ENCODE results near the gene NSUN6.

Gene NSUN6

DNA sequence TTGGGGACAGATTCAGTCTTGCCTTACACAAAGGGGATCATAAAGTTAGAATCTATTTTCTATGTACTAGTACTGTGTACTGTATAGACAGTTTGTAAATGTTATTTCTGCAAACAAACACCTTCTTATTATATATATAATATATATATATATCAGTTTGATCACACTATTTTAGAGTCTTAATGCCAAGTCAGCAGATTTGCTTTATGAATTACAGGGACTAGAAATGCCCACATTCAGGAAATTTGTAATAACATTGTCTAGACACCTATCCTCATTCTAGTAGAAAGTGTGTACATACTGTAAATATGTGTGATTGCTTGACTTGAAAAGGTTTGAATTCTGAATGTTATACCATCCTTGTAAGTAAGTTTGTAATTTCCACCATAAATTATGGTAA, 111.2 kb downstream of the NSUN6 start:
- H3K27ac Mint-ChIP-seq: no peak overlapping the region
- H3K4me1 Mint-ChIP-seq (ENCODE audit: low read depth): no peaks in the 10 kb centered on the region
- H3K27me3 Mint-ChIP-seq (ENCODE audit: low read depth): no peaks in the 10 kb centered on the region
- H3K9me3 Mint-ChIP-seq: no peaks in the 10 kb centered on the region
- no peak overlapping the region for H3K4me3 Mint-ChIP-seq
- H3K36me3 Mint-ChIP-seq (ENCODE audit: low read depth): peaks cover 22% of the 10 kb centered on the region

DNA sequence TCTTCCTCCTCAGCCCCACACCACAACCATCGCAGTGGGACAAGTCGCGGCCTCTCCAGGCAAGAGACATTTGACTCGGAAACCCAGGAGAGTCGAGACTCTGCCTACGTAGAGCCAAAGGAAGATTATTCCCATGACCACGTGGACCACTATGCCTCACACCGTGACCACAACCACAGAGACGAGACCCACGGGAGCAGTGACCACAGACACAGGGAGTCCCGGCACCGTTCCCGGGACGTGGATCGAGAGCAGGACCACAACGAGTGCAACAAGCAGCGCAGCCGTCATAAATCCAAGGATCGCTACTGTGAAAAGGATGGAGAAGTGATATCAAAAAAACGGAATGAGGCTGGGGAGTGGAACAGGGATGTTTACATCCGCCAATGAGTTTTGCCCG, 112.1 kb downstream of the NSUN6 start:
- Mint-ChIP-seq H3K4me3 (no peak overlapping the region), H3K27ac (no peak overlapping the region), H3K36me3 (ENCODE audit: low read depth) (peaks cover 20% of the 10 kb centered on the region), H3K4me1 (ENCODE audit: low read depth) (no peaks in the 10 kb centered on the region), H3K9me3 (no peaks in the 10 kb centered on the region), H3K27me3 (ENCODE audit: low read depth) (no peaks in the 10 kb centered on the region)

DNA sequence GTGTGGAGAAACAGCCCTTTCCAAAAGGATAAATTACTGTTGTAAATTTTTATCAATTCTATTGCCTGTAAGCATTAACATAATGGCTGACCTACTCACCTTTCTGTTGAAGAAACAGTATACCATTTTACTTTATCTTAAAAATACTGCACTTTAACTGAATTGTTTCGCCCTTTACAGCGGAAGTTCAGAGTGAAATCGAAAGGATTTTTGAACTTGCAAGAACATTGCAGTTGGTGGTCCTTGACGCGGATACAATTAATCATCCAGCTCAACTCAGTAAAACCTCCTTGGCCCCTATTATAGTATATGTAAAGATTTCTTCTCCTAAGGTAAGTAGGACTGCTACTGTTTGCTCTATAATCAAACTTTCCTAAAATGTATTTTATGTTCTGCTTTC, 117.5 kb downstream of the NSUN6 start:
- Mint-ChIP-seq H3K4me1 (ENCODE audit: low read depth) (no peaks in the 10 kb centered on the region), H3K36me3 (ENCODE audit: low read depth) (peaks cover 18% of the 10 kb centered on the region), H3K4me3 (no peak overlapping the region), H3K27me3 (ENCODE audit: low read depth) (no peaks in the 10 kb centered on the region), H3K9me3 (peaks cover 7% of the 10 kb centered on the region), H3K27ac (no peak overlapping the region)

DNA sequence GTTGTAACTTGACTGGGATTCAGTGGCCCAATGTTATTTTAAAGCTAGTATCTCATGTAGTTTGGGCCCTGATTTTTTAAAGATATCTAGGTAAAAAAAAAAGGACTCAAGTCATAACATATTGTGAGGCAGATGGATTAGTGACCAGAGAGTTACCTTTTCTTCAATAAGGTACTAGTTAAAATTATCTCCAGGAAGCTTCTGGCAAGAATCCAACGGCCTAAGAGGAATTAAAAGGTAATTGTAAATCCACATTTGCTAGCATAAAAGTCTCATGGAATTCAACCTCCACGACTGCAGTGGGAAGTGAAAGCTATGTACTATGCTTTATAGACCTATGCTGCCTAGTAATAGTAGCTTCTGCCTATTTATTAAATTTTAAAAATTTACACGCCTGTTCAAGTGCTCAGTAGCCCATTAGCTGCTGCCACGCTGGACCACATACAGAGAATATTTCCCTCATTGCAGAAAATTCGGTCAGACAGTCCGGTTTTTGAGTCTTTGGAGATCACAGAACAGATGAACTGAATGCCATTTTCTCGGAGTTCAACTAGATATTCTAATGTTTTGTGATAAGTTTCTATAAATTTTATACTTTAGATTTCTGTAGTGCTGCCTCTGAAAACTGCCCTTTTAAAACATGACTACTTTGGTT, 118.4 kb downstream of the NSUN6 start:
- H3K27me3 Mint-ChIP-seq (ENCODE audit: low read depth): no peaks in the 10 kb centered on the region
- H3K4me1 Mint-ChIP-seq (ENCODE audit: low read depth): no peaks in the 10 kb centered on the region
- H3K4me3 Mint-ChIP-seq: no peak overlapping the region
- H3K9me3 Mint-ChIP-seq: peaks cover 7% of the 10 kb centered on the region
- H3K27ac Mint-ChIP-seq: no peak overlapping the region
- peaks cover 18% of the 10 kb centered on the region for H3K36me3 Mint-ChIP-seq (ENCODE audit: low read depth)

DNA sequence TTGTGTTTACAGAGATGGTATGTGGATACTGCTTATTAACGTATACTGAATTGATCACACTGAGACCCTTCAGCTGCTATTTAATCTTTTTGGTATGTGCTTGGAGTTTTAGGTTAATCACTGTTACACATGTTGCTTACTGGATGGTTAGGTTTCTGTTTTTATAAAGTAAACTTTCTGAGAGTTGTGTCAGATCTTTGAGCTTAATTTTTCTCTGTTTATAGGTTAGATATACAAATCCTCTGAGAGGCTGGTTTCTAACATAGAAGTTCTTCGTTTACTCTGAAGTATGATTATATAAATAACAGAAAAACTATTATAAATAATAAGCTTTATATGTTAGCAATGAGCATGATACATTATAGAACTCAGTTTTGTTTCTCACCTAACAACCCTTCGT, 123.1 kb downstream of the NSUN6 start:
- Mint-ChIP-seq H3K27ac (no peak overlapping the region), H3K4me1 (ENCODE audit: low read depth) (no peaks in the 10 kb centered on the region), H3K4me3 (no peak overlapping the region), H3K27me3 (ENCODE audit: low read depth) (no peaks in the 10 kb centered on the region), H3K36me3 (ENCODE audit: low read depth) (peaks cover 15% of the 10 kb centered on the region), H3K9me3 (peaks cover 7% of the 10 kb centered on the region)

DNA sequence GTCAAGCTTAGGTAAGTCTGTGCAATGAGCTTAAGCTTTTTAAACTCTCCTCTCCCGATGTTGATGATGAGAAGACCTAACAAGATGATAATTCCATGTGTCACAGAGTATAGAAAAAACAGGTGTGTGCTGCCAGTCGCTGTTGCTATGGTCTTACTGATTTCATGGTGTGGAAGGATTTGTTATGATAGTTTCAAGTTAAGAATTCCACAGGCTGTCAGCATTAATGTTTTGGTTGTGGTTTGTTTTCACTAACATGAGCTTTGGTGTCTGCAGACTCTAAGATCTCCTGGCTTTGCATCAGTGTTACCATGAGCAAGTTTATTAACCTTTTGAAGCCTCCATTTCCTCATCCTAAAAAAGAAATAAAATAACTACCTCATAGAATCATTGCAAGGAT, 123.7 kb downstream of the NSUN6 start:
- no peak overlapping the region for H3K4me3 Mint-ChIP-seq
- no peak overlapping the region for H3K27ac Mint-ChIP-seq
- peaks cover 7% of the 10 kb centered on the region for H3K9me3 Mint-ChIP-seq
- H3K36me3 Mint-ChIP-seq (ENCODE audit: low read depth): peaks cover 15% of the 10 kb centered on the region
- H3K4me1 Mint-ChIP-seq (ENCODE audit: low read depth): no peaks in the 10 kb centered on the region
- H3K27me3 Mint-ChIP-seq (ENCODE audit: low read depth): no peaks in the 10 kb centered on the region

DNA sequence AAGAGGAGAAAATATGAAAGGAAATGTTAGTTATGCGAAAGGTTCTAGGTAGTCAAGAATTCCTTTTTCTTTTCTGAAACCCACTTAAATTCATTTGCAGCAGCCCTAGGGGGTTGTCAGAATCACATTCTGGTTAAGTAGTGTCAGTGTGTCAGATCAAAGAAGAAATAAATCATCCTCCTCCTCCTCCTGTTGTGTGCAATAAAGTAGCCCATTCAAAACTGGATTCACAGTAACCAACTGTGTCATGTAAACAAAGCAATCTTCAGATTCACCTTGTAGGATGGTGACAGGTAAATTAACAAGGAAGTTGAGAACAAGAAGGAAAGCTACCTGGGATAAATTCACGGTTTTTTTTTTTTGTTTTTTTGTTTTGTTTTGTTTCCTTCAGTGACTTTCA, 127.5 kb downstream of the NSUN6 start:
- H3K27ac Mint-ChIP-seq: no peak overlapping the region

DNA sequence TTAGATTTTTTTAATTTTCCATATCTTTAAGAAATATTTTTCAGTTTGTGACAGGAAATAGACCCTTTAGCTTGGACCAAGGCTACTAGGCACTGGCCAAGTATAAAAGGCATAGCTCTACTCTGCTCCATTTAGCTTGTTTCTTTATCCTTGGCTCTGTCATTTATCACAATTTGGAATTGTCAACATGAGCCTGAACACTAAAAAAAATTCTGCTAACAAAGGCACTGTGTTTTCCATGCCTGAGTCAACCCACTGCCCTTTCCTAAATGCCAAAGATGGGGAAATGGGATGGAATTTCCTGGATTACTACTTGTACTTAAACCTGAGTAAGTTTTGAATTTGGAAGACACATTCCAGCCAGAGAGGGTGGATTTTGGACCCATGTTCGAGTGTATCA, 128.4 kb downstream of the NSUN6 start:
- H3K9me3 Mint-ChIP-seq: peaks cover 7% of the 10 kb centered on the region
- H3K36me3 Mint-ChIP-seq (ENCODE audit: low read depth): peaks cover 3% of the 10 kb centered on the region
- H3K4me3 Mint-ChIP-seq: no peak overlapping the region
- no peaks in the 10 kb centered on the region for H3K4me1 Mint-ChIP-seq (ENCODE audit: low read depth)
- no peaks in the 10 kb centered on the region for H3K27me3 Mint-ChIP-seq (ENCODE audit: low read depth)
- no peak overlapping the region for H3K27ac Mint-ChIP-seq

More for the DNA sequence above, 127.5 kb downstream of the NSUN6 start:
- H3K27me3 Mint-ChIP-seq (ENCODE audit: low read depth): no peaks in the 10 kb centered on the region
- H3K4me3 Mint-ChIP-seq: no peak overlapping the region
- H3K4me1 Mint-ChIP-seq (ENCODE audit: low read depth): no peaks in the 10 kb centered on the region
- H3K9me3 Mint-ChIP-seq: peaks cover 7% of the 10 kb centered on the region
- peaks cover 3% of the 10 kb centered on the region for H3K36me3 Mint-ChIP-seq (ENCODE audit: low read depth)

DNA sequence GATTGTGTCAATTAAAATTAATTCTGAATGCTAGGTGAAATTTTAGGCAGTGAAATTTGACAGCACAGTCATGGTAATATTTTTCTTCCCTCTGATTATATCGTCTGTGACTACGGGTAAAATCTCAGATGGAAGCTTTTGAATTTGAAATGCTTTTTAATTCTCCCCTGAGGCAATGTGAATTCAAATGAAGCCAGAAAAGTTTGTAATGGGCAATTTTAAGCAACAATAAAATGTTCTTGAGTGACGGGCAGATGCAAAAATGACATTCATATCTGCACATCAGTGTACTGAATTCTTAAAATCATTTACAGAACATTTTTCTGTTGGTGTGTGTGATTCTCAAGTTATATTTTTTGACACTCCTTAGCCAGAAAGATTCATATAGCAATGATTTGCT, 134.5 kb downstream of the NSUN6 start:
- Mint-ChIP-seq H3K27me3 (ENCODE audit: low read depth) (no peaks in the 10 kb centered on the region), H3K9me3 (peaks cover 15% of the 10 kb centered on the region), H3K27ac (no peak overlapping the region), H3K36me3 (ENCODE audit: low read depth) (peaks cover 3% of the 10 kb centered on the region), H3K4me3 (no peak overlapping the region), H3K4me1 (ENCODE audit: low read depth) (no peaks in the 10 kb centered on the region)

DNA sequence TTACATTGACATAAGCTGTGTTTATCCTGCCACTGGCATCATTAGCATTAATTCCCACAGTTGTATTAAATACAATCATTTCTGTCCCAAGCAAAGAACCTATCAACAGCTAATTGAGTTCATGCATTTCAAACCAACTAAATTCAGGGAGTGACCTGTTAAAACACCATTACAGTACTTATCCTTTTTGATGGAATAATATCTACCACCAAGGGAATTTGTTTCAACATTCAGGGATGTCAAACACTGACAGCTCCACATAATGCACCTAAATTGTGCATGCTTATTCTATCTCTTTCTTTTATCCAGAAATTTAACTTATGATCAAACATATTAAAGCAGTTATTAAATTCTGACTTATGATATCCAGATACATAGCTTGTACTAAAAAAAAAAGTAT, 136.8 kb downstream of the NSUN6 start:
- Mint-ChIP-seq H3K27ac (no peak overlapping the region), H3K27me3 (ENCODE audit: low read depth) (no peaks in the 10 kb centered on the region), H3K4me3 (no peak overlapping the region), H3K36me3 (ENCODE audit: low read depth) (peaks cover 3% of the 10 kb centered on the region), H3K4me1 (ENCODE audit: low read depth) (no peaks in the 10 kb centered on the region), H3K9me3 (peaks cover 9% of the 10 kb centered on the region)

DNA sequence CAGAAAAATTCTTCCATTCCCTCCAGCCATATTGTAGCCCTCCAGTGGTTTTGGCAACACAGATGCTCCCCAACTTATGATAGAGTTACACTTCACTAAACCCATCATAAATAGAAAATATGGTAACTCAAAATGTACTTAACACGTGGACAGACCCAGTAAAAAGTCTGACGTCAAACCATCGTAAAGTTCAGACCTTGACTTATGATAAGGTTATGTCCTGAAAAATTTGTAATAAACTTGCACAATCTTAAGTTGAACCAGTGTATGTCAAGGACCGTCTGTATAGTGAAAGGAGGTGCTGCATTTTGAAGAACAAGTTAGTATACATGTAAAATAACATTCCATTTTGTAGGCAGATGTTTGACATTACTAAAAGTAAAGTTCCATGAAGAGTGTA, 142.8 kb downstream of the NSUN6 start:
- H3K36me3 Mint-ChIP-seq (ENCODE audit: low read depth): peaks cover 3% of the 10 kb centered on the region
- H3K9me3 Mint-ChIP-seq: peaks cover 4% of the 10 kb centered on the region
- no peaks in the 10 kb centered on the region for H3K27me3 Mint-ChIP-seq (ENCODE audit: low read depth)
- H3K4me3 Mint-ChIP-seq: no peak overlapping the region
- no peak overlapping the region for H3K27ac Mint-ChIP-seq
- H3K4me1 Mint-ChIP-seq (ENCODE audit: low read depth): no peaks in the 10 kb centered on the region

DNA sequence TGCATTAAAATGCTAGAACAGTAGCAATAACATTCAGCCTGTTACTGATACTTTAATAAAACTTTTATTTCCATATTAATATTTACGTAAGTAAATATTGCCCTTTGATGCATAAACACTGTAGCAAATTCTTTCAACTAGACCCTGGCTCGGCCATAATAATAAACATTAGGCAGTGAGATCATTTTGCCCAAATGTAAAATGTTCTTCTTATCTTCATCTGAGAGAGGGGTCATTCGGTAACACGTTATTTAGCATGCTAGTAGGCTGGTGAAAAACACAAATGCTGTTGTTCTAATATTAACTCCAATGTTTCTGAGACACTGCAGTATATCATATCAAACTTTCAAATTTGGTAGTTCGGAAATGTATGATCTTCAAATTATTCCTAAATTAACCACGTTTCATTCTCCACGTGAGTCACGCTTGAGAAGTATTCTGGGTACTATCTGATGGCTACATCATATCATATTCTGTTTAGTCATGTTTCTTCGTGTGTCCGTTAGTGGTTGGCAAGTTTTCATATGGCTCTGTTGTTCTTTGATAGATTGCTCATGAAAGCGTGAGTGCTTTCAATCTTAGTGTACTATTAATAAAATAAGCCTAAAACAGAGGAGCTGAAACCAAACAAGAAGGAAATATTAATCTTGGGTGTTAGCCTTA, 145.8 kb downstream of the NSUN6 start:
- H3K27ac Mint-ChIP-seq: no peak overlapping the region

DNA sequence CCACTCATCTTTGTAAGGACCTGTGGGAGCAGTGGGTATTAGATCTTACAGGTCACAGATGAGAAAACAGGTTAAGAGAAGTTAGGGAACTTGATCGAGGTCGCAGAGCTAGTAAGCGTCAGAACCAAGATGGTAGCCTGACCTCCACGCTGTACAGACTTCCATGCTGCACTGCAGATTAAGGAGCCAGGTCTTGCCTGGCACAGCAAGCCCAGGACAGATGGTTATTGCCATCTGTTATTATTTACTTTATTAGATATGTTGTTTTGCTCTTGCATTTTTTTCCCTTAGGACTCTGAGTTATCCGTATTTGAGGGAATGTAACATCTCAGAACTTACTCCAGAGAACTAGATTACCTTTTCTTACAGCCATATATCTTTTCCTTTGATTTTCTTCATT, 147.2 kb downstream of the NSUN6 start:
- Mint-ChIP-seq H3K27me3 (ENCODE audit: low read depth) (no peaks in the 10 kb centered on the region), H3K36me3 (ENCODE audit: low read depth) (no peaks in the 10 kb centered on the region), H3K27ac (no peak overlapping the region), H3K9me3 (no peaks in the 10 kb centered on the region), H3K4me3 (no peak overlapping the region), H3K4me1 (ENCODE audit: low read depth) (peaks cover 6% of the 10 kb centered on the region)

More for the DNA sequence above, 145.8 kb downstream of the NSUN6 start:
- Mint-ChIP-seq H3K4me3 (no peak overlapping the region), H3K36me3 (ENCODE audit: low read depth) (no peaks in the 10 kb centered on the region), H3K4me1 (ENCODE audit: low read depth) (peaks cover 6% of the 10 kb centered on the region), H3K9me3 (no peaks in the 10 kb centered on the region), H3K27me3 (ENCODE audit: low read depth) (no peaks in the 10 kb centered on the region)

DNA sequence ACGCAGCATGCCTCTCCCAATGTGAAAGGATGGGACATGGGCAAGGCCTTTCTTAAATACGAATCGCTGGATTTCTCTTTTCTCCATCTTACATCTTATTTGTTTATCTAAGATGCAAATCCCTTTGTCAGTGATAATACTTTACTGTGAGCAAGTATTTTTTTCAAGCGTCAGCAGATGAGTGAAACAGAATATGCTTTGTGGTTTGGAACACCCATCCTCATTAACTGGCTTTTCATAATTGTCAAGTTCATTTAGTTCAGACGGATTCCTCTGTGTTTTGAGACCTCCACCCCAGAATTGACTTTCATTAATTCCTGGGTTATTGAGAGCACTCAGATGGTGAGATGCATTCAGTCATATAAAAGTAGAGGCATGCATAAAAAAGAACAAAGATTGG, 149.8 kb downstream of the NSUN6 start:
- no peaks in the 10 kb centered on the region for H3K27me3 Mint-ChIP-seq (ENCODE audit: low read depth)
- H3K4me1 Mint-ChIP-seq (ENCODE audit: low read depth): peaks cover 6% of the 10 kb centered on the region
- H3K27ac Mint-ChIP-seq: no peak overlapping the region
- no peak overlapping the region for H3K4me3 Mint-ChIP-seq
- no peaks in the 10 kb centered on the region for H3K36me3 Mint-ChIP-seq (ENCODE audit: low read depth)
- no peaks in the 10 kb centered on the region for H3K9me3 Mint-ChIP-seq

DNA sequence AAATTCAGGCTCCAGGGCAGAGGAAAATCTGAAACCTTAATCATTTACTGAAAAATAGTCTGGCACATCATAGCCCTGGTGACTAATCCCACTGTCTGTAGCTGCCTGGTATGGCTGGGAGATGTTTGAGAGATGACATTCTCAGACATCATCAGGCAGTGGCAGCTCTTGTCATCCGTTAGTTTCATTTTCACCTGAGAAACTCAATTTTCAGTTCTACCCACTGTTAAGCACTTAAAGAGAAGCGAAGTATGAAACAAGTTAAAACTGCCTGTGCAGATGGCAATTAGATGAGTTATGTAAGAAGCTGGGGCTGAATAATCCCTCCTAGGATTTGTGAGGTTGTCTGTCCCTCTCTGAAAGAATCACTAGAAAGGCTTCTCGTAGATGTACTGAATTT, 150.2 kb downstream of the NSUN6 start:
- no peaks in the 10 kb centered on the region for H3K36me3 Mint-ChIP-seq (ENCODE audit: low read depth)
- peaks cover 6% of the 10 kb centered on the region for H3K4me1 Mint-ChIP-seq (ENCODE audit: low read depth)
- no peaks in the 10 kb centered on the region for H3K27me3 Mint-ChIP-seq (ENCODE audit: low read depth)
- H3K9me3 Mint-ChIP-seq: no peaks in the 10 kb centered on the region
- H3K27ac Mint-ChIP-seq: no peak overlapping the region
- no peak overlapping the region for H3K4me3 Mint-ChIP-seq

Data from T-helper 1 cell treated with Interleukin-12 subunit alpha and Interleukin-12 subunit beta and Interleukin-4 antibody, amounts not matched to agents 30 μg/mL and 1 μg/mL, for 36 hours (primary cell).